Endodermal cell (in vitro differentiated cells): ENCODE data around the gene ACAP1. TPM values are rescaled to one million over a fixed set of nuclear protein-coding genes. Genes with fewer than 3 reads are reported as not detected.

Source experiments
- DNase-seq: peaks from one replicate; pipeline ENCODE4 v3.0.0-alpha.2; 2017
- H3K27ac ChIP-seq: 2 replicates; pipeline ENCODE4 v1.5.1; 2013; ENCODE audit warnings: mild to moderate bottlenecking, low read depth, low read length, moderate library complexity
- H3K27me3 ChIP-seq: 2 replicates; pipeline ENCODE4 v1.6.1; 2013; ENCODE audit warnings: mild to moderate bottlenecking, low read length, moderate library complexity; ENCODE audit not compliant: insufficient read depth, control insufficient read depth, poor library complexity, severe bottlenecking
- H3K36me3 ChIP-seq: 2 replicates; pipeline ENCODE4 v1.7.0; 2013; ENCODE audit warnings: mild to moderate bottlenecking, low read length, moderate library complexity; ENCODE audit not compliant: control insufficient read depth, insufficient read depth
- H3K4me1 ChIP-seq: one replicate; pipeline ENCODE4 v1.7.0; 2013; ENCODE audit warnings: low read length; ENCODE audit not compliant: control insufficient read depth, insufficient read depth
- H3K4me3 ChIP-seq: 2 replicates; pipeline ENCODE4 v1.5.1; 2013; ENCODE audit warnings: mild to moderate bottlenecking, low read length, moderate library complexity
- H3K9ac ChIP-seq: 2 replicates; pipeline ENCODE4 v1.6.1; 2013; ENCODE audit warnings: mild to moderate bottlenecking, low read length, moderate library complexity; ENCODE audit not compliant: poor library complexity, severe bottlenecking; ENCODE audit errors: extremely low read depth
- H3K9me3 ChIP-seq: 2 replicates; pipeline ENCODE4 v1.6.1; 2013; ENCODE audit warnings: mild to moderate bottlenecking, low read length, moderate library complexity; ENCODE audit not compliant: control insufficient read depth
- H3K27ac Mint-ChIP-seq: 2 replicates; pipeline ENCODE4 v1.8.0; 2020; ENCODE audit warnings: mixed read lengths
- H3K27me3 Mint-ChIP-seq: 2 replicates; pipeline ENCODE4 v1.8.0; 2021; ENCODE audit warnings: mild to moderate bottlenecking, mixed read lengths; ENCODE audit not compliant: insufficient read depth
- H3K36me3 Mint-ChIP-seq: 2 replicates; pipeline ENCODE4 v1.8.0; 2020; ENCODE audit warnings: low read depth, mixed read lengths
- H3K4me1 Mint-ChIP-seq: 2 replicates; pipeline ENCODE4 v1.8.0; 2020; ENCODE audit warnings: mixed read lengths
- H3K4me3 Mint-ChIP-seq: 2 replicates; pipeline ENCODE4 v1.8.0; 2020; ENCODE audit warnings: mild to moderate bottlenecking, moderate library complexity, mixed read lengths
- H3K9me3 Mint-ChIP-seq: 2 replicates; pipeline ENCODE4 v1.8.0; 2020; ENCODE audit warnings: mild to moderate bottlenecking, mixed read lengths
- CTCF ChIP-seq: fragments of 200-600 bp; sonication (generic); conservative IDR thresholded peaks from 2 replicates; pipeline ENCODE4 v1.5.0; 2021; ENCODE audit warnings: antibody characterized with exemption, mild to moderate bottlenecking
- WGBS, 2 experiments: methylation state at CpG; one replicate each; pipeline versions ENCODE4 v1.1.5 to v1.1.7; 2013; ENCODE audit warnings: missing lambda C conversion rate in 2 of 2, mixed read lengths in 1 of 2; ENCODE audit not compliant: insufficient coverage in 1 of 2, insufficient read length in 1 of 2; 5-methylcytosine and 5-hydroxymethylcytosine counted together
- total RNA-seq, 2 donors: library from RNA; stranded (reverse); fragmentation: NEBNext Ultra II Directional in 1 of 2; extraction: Animal tissue kit (Norgen Biotek cat#: 25700) in 1 of 2; gene quantifications; 2 replicates in 1 of 2; 3 replicates in 1 of 2; pipeline ENCODE4 v1.2.1, GENCODE V29; 2021

Gene ACAP1
- total RNA-seq, 2 donors from 2014 or later = 4.5 to 8.4 TPM

- no peak within 1 kb of the TSS for H3K4me3 ChIP-seq
- no peaks in the 10 kb centered on the region for H3K27me3 ChIP-seq
- Mint-ChIP-seq H3K4me3 (no peak within 1 kb of the TSS), H3K36me3 (no peaks in the 10 kb centered on the region), H3K27me3 (peaks cover 24% of the 10 kb centered on the region), H3K9me3 (no peaks in the 10 kb centered on the region), H3K27ac (no peak within 1 kb of the TSS), H3K4me1 (peaks cover 6% of the 10 kb centered on the region)
- H3K36me3 ChIP-seq = no peaks in the 10 kb centered on the region
- 70 to 81% methylated on average over 4 to 10 of the region's 10 CpGs for WGBS, 2 experiments
- H3K27ac ChIP-seq = peak within 1 kb of the TSS; percentile 38
- H3K9me3 ChIP-seq = no peaks in the 10 kb centered on the region
- H3K9ac ChIP-seq = no peak within 1 kb of the TSS
- TF ChIP-seq CTCF = no peak
- H3K4me1 ChIP-seq = peaks cover 5% of the 10 kb centered on the region
- no peak for DNase-seq
Measured at GRCh38 chr17:7355053-7355452, 18.7 kb downstream of the ACAP1 start, which contains the start of gene TMEM95. Gene TMEM95, plus strand, starts transcription at chr17:7355156. Its CDS starts 49 bp downstream, at chr17:7355205.

DNA sequence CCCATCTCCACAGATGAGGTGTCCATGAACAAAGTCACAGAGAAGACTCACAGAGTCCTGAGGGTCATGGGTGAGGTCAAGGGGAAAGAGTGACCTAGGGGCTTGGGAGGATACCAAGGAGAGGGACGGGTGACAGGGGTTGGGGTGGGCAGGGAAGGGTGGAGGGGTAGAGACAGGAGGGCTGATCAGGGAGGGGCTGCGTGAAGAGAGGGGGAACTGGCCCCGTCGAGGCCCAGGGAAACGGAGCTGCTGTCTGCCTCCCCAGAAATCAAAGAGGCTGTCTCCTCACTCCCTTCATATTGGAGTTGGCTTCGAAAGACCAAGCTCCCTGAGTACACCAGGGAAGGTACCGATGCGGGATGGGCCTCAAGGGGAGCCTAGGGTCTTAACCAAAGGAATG, 19.2 kb downstream of the ACAP1 start:
- H3K27me3 ChIP-seq = no peaks in the 10 kb centered on the region
- no peaks in the 10 kb centered on the region for H3K9me3 Mint-ChIP-seq
- TF ChIP-seq CTCF = no peak
- peaks cover 5% of the 10 kb centered on the region for H3K4me1 ChIP-seq
- no peak overlapping the region for H3K4me3 ChIP-seq
- H3K27ac ChIP-seq = no peak overlapping the region
- no peaks in the 10 kb centered on the region for H3K9me3 ChIP-seq
- no peak overlapping the region for H3K9ac ChIP-seq
- no peak for DNase-seq
- H3K4me3 Mint-ChIP-seq = no peak overlapping the region
- no peaks in the 10 kb centered on the region for H3K36me3 Mint-ChIP-seq
- peaks cover 24% of the 10 kb centered on the region for H3K27me3 Mint-ChIP-seq
- H3K36me3 ChIP-seq = no peaks in the 10 kb centered on the region
- H3K4me1 Mint-ChIP-seq = peaks cover 6% of the 10 kb centered on the region
- WGBS, 2 experiments = 83% methylated on average over 7 of the region's 8 CpGs; no CpG with 5 or more reads in 1 of the 2 experiments
- H3K27ac Mint-ChIP-seq = no peak overlapping the region

DNA sequence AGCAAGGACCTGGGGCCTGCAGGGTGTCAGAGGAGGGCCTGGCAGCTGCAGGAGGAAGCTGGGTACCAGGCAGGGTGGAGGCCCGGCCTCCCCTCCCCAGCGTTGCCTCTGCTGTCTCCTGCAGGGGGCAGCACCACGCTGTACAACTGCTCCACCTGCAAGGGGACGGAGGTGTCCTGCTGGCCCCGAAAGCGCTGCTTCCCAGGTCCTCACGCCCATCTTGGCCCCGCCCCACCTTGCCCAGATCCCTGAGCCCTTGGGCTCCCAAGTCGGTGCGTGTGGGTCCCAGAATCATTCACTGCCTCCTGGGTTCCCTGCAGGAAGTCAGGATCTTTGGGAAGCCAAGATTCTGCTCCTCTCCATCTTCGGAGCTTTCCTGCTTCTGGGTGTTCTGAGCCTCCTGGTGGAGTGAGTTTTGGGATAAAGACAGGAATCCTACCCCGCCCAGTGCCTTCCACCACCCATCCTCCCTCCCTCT, 19.8 kb downstream of the ACAP1 start:
- WGBS, 2 experiments = 12 to 18% methylated on average over 10 to 12 of the region's 12 CpGs
- H3K36me3 ChIP-seq = no peaks in the 10 kb centered on the region
- H3K4me1 ChIP-seq = peaks cover 5% of the 10 kb centered on the region
- H3K27me3 ChIP-seq = no peaks in the 10 kb centered on the region
- no peaks in the 10 kb centered on the region for H3K9me3 ChIP-seq
- no peaks in the 10 kb centered on the region for H3K36me3 Mint-ChIP-seq
- peaks cover 24% of the 10 kb centered on the region for H3K27me3 Mint-ChIP-seq
- TF ChIP-seq CTCF = peak; percentile 98
- no peak overlapping the region for H3K4me3 ChIP-seq
- H3K9me3 Mint-ChIP-seq = no peaks in the 10 kb centered on the region
- peak; percentile 99 for DNase-seq
- no peak overlapping the region for H3K9ac ChIP-seq
- peaks cover 6% of the 10 kb centered on the region for H3K4me1 Mint-ChIP-seq
- H3K27ac Mint-ChIP-seq = no peak overlapping the region
- no peak overlapping the region for H3K4me3 Mint-ChIP-seq
- no peak overlapping the region for H3K27ac ChIP-seq
